Endometrial microvascular endothelial cells (primary cell): Measurements from ENCODE around the gene KRTAP5-7. TPM values are rescaled to one million over a fixed set of nuclear protein-coding genes. Genes with fewer than 3 reads are reported as not detected.
"Not testable (repeated sequence)": the region's sequence is repeated elsewhere in the genome, so short reads cannot be mapped to it uniquely, and the experiment has no call there.

Source experiments
- in situ Hi-C: cut with HindIII; loops from 2 replicates; pipeline ENCODE4 v1.10.0; 2017; ENCODE audit warnings: low sequenced_read_pairs, low pct_unique_long_range_greater_than_20kb; ENCODE audit errors: inconsistent ontology term
- total RNA-seq: library from RNA; depleted of rRNA; stranded (reverse); fragments of >200 nt; gene quantifications from one replicate; pipeline ENCODE4 v1.2.3, GENCODE V29; 2015; ENCODE audit errors: inconsistent ontology term

KRTAP5-7 gene
- total RNA-seq, 1 donor from 2014 or later: not detected

GRCh38 chr11:71576688-71577465 is 49.8 kb downstream of the KRTAP5-7 start:
- in situ Hi-C loops: not testable (repeated sequence)

- in situ Hi-C loops: no loop called here
These were observed 50.5 kb downstream of the KRTAP5-7 start for GRCh38 chr11:71577469-71578004.

Other genes with a start within 250 kb of the KRTAP5-7 start
- 43.2 TPM for gene DHCR7, start 78.9 kb upstream of the KRTAP5-7 start, total RNA-seq
- 81.0 TPM for gene NADSYN1, start 74.1 kb upstream of the KRTAP5-7 start, total RNA-seq
- not detected for gene KRTAP5-8, start 10.8 kb downstream of the KRTAP5-7 start, total RNA-seq
- not detected for gene KRTAP5-9, start 21.2 kb downstream of the KRTAP5-7 start, total RNA-seq
- gene KRTAP5-10, start 38.3 kb downstream of the KRTAP5-7 start, total RNA-seq: not detected
- gene KRTAP5-11, start 55.6 kb downstream of the KRTAP5-7 start, total RNA-seq: not detected